Heart left ventricle (tissue), 13 donors: ENCODE data around the gene CASK.

Experiments used
- POLR2A ChIP-seq, 2 donors: fragments of 450-650 bp; IDR thresholded peaks; one replicate each; pipeline ENCODE4 v1.6.1; 2017; ENCODE audit warnings: antibody characterized with exemption in 2 of 2, mild to moderate bottlenecking in 2 of 2, moderate library complexity in 2 of 2
- TF ChIP-seq, protein P1 (sequence below), 12 donors: fragments of 200-600 bp; sonication (generic) in 4 of 12; IDR thresholded peaks; one replicate each; pipeline versions ENCODE4 v1.5.0 to v1.8.0; 2018 to 2022; ENCODE audit warnings: antibody characterized with exemption in 12 of 12, mild to moderate bottlenecking in 5 of 12
- donor health status: ischemic (EF 13 %, LVEDD 7.1; RV severe dilation, severe dysfunction).
- donor health status: DM: no; HTN: yes; CAD: no.
- donor health status: DM: no; HTN: no; CAD: no.
- donor health status: ischemic (EF 25% LVEDD 6.9; RV normal size, moderate dysfunction).
- donor health status: ischemic (EF 25% LVEDD 5.7; RV mildly dilated, moderate dysfunction).
- donor health status: ischemic (EF 35%, LVEDD 5.7; RV mildly dilated, moderate dysfunction).
- donor health status: nonischemic (EF 11% LVEDD 7.7; RV severe dilation, severe dysfunction).
- donor health status: DM: yes; HTN: yes; CAD: no.
- donor health status: PGD.
- donor health status: ischemic (EF 29% LVEDD 5.4; RV normal size, mild dysfunction).
- donor health status: nonischemic (EF 23%, LVEDD 6.1; RV moderate dilation, normal function).

DNA sequence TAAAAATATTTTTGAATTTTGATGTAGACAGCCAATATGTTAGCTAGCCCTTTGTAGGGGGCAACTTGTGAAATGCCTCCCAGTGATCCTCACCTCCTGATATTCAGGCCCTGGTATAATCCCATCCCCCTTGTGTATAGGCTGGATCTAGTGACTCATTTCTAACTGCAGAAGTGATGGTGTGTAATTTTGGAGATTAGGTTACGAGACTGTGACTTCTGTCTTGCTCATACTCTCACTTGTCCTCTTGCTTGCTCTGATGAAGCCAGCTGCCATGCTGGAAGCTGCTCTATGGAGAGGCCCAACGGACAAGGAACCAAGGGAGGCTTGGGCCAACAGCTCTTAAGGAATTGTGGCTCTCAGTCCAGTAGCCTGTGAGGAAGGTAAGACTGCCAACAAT lies 137.7 kb downstream of the CASK start:
- TF ChIP-seq, protein P1, sequence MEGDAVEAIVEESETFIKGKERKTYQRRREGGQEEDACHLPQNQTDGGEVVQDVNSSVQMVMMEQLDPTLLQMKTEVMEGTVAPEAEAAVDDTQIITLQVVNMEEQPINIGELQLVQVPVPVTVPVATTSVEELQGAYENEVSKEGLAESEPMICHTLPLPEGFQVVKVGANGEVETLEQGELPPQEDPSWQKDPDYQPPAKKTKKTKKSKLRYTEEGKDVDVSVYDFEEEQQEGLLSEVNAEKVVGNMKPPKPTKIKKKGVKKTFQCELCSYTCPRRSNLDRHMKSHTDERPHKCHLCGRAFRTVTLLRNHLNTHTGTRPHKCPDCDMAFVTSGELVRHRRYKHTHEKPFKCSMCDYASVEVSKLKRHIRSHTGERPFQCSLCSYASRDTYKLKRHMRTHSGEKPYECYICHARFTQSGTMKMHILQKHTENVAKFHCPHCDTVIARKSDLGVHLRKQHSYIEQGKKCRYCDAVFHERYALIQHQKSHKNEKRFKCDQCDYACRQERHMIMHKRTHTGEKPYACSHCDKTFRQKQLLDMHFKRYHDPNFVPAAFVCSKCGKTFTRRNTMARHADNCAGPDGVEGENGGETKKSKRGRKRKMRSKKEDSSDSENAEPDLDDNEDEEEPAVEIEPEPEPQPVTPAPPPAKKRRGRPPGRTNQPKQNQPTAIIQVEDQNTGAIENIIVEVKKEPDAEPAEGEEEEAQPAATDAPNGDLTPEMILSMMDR (IDR thresholded peaks at IDR 0.05): no peak
- TF ChIP-seq POLR2A (IDR thresholded peaks at IDR 0.05): no peak
